ENCODE results near the gene MAP3K14. TPM values are rescaled to one million over a fixed set of nuclear protein-coding genes. Genes with fewer than 3 reads are reported as not detected.
A peak's percentile ranks its signal among the peaks of the same experiment; 100 is the strongest.
"Not testable (repeated sequence)": the region's sequence is repeated elsewhere in the genome, so short reads cannot be mapped to it uniquely, and the experiment has no call there.

MAP3K14 gene
- 13.0 and 13.2 TPM in 2 replicates for total RNA-seq (2014; rRNA removed; shearing (Covaris generic))
- polyA plus RNA-seq (2015; cell fraction: cytosol; rRNA removed) = 22.7 and 24.4 TPM in 2 replicates
- polyA plus RNA-seq (2015; cell fraction: nucleus; rRNA removed) = 72.7 and 80.6 TPM in 2 replicates

- DNase-seq (ENCODE audit: low read depth) = no peak
Measured at GRCh38 chr17:45316434-45317110, at the start of gene MAP3K14. Gene MAP3K14 (minus strand): TSS chr17:45317020. CDS start chr17:45290745, 26,275 bp downstream.

GRCh38 chr17:45366049-45366448, 49.2 kb upstream of the MAP3K14 start:
- DNase-seq (ENCODE audit: low read depth) = no peak

- no peak for DNase-seq (ENCODE audit: low read depth)
Measured at GRCh38 chr17:45364531-45365390, 47.9 kb upstream of the MAP3K14 start.

DNA sequence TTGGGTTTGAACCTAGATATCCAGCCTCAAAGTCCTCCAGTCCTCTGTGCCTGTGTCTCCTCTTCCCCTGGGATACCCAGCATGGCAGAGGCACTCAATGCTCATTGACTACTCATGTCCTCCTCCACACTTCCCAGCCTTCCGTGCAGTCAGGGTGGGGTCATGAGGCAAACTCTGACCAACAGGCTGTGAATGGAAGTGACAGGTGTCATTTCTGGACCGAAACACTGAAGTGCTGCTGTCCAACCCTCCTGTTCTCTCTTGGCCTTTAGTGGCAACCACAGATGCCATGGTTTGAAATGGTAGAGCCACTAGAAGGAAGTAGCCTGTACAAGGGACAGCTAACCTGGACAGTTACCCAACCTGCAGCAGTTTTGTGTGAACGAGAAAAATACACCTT, 46.7 kb upstream of the MAP3K14 start:
- no peak for DNase-seq (ENCODE audit: low read depth)

DNA sequence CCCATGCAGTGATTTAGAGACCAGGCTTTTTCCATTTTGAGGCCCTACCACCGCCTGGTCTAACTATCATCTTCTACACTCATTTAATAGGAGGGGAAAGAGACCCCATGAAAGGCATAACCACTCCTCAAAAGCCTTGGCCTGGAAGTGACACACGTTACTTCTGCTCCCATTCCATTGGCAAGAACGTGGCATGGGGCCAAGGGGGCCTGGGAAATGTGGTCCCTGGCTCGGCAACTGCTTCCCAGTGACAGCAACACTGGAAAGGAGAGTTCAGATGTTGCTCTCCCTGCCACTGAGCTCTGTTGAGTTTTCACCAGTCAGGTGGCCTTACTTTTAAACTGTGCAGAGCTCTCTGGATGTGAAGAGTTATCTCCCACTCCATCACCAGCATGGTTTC, 45.2 kb upstream of the MAP3K14 start:
- DNase-seq (ENCODE audit: low read depth) = no peak

DNA sequence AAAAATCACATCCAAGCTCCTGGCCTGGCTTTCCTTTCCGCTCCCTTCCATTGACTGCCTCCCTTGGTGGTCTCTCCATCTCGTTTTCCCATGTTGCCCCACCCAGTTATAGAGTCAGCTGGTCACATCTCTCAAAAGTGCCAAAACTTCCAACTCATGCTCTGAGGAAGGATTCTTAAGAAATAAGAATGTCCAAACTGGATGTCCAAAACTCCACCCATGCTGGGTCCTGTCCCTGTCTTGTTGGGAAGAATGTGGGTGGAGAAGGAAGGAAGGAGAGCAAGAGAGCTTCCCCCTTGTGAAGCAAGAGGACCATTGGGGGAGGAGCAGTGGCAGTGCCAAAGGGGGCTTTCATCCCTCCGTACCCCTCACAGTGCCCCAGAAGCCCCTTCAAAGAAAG, 44.6 kb upstream of the MAP3K14 start:
- DNase-seq (ENCODE audit: low read depth) = no peak

DNA sequence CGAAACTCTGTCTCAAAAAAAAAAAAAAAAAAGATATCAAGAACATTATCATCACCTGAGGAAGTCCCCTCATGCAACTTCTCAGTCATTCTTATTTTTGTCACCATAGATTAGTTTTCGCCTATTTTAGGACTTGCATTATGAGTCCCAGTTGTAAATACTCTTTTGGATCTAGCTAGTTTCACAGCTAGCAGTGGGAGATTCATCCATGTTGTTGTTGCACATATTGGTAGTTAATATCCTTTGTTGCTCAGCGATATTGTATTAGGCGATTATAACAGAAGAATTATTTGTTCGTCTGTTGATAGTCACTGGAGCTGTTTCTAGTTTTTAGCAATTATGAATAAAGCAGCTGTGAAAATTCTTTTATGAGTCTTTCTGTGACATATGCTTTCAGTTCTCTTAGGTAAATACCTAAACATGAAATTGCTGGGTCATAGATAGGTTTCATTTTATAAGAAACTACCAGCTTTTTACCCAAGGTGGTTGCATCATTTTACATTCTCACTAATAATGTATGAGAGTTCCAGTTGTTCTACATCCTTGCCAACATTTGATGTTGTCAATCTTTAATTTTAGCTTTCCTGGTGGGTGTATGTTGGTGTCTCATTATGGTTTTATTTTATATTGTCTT, 40.7 kb upstream of the MAP3K14 start:
- no peak for DNase-seq (ENCODE audit: low read depth)

GRCh38 chr17:45355087-45355486, 38.3 kb upstream of the MAP3K14 start:
- DNase-seq (ENCODE audit: low read depth) = no peak

DNA sequence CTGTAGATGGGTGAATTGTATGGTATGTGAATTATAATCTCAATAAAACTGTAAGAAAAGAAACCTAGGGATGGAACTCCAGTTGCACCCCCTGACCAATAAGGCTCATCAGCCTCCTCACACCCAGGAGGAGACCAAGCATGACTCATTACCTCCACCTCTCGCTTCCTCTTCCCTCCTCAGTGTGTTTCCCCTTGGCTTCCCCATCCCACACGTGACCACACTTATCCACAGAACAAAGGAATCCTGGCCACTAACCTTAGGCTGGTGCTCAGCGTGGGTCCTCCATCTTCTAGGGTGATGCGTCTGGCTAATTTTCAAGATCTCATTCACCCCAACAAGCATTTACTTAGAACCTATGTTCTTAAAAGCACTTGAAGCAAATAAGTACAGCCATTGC, 36.2 kb upstream of the MAP3K14 start:
- DNase-seq (ENCODE audit: low read depth) = peak; percentile 54

DNA sequence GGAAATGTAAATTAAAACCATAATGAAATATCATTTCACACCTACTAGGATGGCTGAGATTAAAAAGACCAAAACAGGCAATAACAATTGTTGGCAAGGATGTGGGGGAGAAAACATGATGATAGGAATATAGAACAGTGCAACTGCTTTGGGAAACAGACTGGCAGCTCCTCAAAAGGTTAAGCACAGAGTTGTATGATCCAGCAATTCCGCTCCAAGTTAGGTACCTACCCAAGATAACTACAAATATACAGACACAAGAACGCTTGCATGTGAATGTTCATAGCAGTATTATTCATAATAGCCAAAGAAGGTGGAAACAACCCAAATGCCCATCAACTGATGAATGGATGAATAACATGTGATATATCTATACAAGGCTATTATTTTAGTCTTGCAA, 35.0 kb upstream of the MAP3K14 start:
- DNase-seq (ENCODE audit: low read depth) = no peak

DNA sequence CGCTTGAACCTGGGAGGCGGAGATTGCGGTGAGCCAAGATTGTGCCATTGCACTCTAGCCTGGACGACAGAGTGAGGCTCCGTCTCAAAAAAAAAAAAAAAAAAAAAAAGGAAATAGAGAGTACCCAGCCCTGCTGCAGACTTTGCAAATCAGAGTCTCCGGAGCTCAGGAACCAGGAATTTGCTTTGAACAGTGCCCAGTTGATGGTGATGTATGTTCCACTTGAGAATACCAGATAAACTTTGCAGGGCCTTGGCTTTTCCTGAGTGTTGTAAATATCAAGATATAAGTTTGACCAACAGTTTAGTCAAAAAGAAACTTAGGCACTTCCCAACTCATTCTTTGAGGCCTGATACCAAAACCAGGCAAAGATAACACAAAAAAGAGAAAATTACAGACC, 30.6 kb upstream of the MAP3K14 start:
- DNase-seq (ENCODE audit: low read depth) = no peak

GRCh38 chr17:45346216-45347015, 29.6 kb upstream of the MAP3K14 start:
- DNase-seq (ENCODE audit: low read depth) = no peak

GRCh38 chr17:45345554-45346215, 28.9 kb upstream of the MAP3K14 start:
- no peak for DNase-seq (ENCODE audit: low read depth)

- DNase-seq (ENCODE audit: low read depth) = no peak
Measured at GRCh38 chr17:45345246-45345553, 28.4 kb upstream of the MAP3K14 start.

GRCh38 chr17:45343967-45344664, 27.3 kb upstream of the MAP3K14 start:
- DNase-seq (ENCODE audit: low read depth) = not testable (repeated sequence)

- no peak for DNase-seq (ENCODE audit: low read depth)
Measured at GRCh38 chr17:45342871-45343526, 26.2 kb upstream of the MAP3K14 start.

DNA sequence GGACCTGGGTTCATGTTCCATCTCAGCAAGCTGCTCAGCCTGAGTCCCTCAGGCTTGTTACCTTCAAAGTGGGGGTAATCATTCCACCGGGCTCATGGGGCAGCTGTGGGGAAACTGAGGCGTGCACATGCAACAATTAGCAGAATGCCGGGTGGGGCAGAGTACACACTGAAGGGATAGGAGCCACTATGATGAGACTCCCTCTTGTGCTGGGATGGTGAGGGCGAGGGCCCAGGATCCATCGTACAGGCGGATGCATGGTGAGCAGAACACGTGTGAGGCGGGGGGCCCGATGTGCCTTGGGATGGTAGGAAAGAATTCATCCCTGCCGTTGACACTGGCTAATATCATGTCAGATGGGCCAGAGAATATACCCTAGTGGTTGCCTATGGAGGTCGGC, 25.5 kb upstream of the MAP3K14 start:
- no peak for DNase-seq (ENCODE audit: low read depth)

DNA sequence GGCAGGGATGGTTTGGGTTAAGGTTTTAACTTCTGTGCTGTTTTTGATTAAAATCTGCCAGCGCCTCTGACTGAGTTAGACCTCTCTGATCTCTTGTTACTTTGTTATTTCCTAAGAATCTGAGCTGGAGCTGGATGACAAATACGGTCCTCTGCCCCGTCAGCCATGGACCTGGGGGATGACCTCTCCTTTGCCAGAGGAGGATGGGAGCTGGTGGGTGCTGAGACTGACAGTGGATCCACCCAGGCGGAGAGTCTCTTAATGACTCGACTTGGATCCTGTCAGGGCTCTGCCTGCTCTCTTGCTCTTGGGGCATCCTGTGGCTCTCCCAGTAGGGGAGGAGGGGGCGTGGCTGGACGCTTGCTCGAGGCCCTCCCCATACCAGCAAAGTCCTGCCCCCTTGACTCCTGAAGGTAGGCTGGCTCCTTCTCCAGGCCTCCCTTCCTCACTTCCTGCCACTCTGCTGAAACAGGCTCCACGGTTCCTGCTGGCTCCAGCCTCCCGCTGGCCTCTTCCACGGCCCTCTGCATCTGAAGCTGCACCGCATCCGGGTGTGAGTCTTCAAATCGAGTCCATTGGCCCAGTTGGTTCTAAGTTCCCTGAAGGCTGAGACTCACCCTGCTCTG, 24.8 kb upstream of the MAP3K14 start:
- DNase-seq (ENCODE audit: low read depth) = peak; percentile 100

Data from HT1080 (cell line).